GM19239 (cell line): ENCODE measurements around the gene NSL1.

Source experiments
- DNase-seq: peaks from one replicate; pipeline ENCODE4 v3.0.0; 2011; ENCODE audit warnings: low spot score; ENCODE audit not compliant: insufficient read length
- FAIRE-seq: peaks from 2 replicates; lab custom pipeline; 2011; peaks lifted over from hg19 to GRCh38; lab: Jason Lieb, UNC

The NSL1 gene

GRCh38 chr1:212689758-212690529 is 101.6 kb downstream of the NSL1 start:
- no peak for FAIRE-seq

GRCh38 chr1:212689196-212689725 is 102.3 kb downstream of the NSL1 start:
- FAIRE-seq (no peak), DNase-seq (no peak)

More at GRCh38 chr1:212689758-212690529, 101.6 kb downstream of the NSL1 start:
- no peak for DNase-seq

GRCh38 chr1:212688341-212689047 is 103.1 kb downstream of the NSL1 start:
- DNase-seq = no peak
- FAIRE-seq = no peak

GRCh38 chr1:212687811-212688210 is 103.8 kb downstream of the NSL1 start:
- no peak for DNase-seq
- FAIRE-seq = no peak

- FAIRE-seq = no peak
- no peak for DNase-seq
Observed at GRCh38 chr1:212686591-212686990, 105.0 kb downstream of the NSL1 start.

- DNase-seq = no peak
- FAIRE-seq = no peak
Observed at GRCh38 chr1:212686069-212686468, 105.5 kb downstream of the NSL1 start.

GRCh38 chr1:212685429-212685828 is 106.1 kb downstream of the NSL1 start:
- DNase-seq (no peak), FAIRE-seq (no peak)

- no peak for FAIRE-seq
Observed at GRCh38 chr1:212684521-212685090, 107.0 kb downstream of the NSL1 start.

GRCh38 chr1:212684076-212684475 is 107.5 kb downstream of the NSL1 start:
- FAIRE-seq (no peak), DNase-seq (no peak)

More at GRCh38 chr1:212684521-212685090, 107.0 kb downstream of the NSL1 start:
- DNase-seq = no peak

- DNase-seq = peak; percentile 80
Observed at GRCh38 chr1:212683357-212683722, 108.2 kb downstream of the NSL1 start.

GRCh38 chr1:212680680-212681389 is 110.7 kb downstream of the NSL1 start:
- DNase-seq = no peak
- no peak for FAIRE-seq

More at GRCh38 chr1:212683357-212683722, 108.2 kb downstream of the NSL1 start:
- peak; percentile 98 for FAIRE-seq

GRCh38 chr1:212678456-212679410 is 112.8 kb downstream of the NSL1 start:
- no peak for DNase-seq
- peak; percentile 99 for FAIRE-seq

GRCh38 chr1:212677573-212677972 is 114.0 kb downstream of the NSL1 start:
- DNase-seq (no peak), FAIRE-seq (no peak)

GRCh38 chr1:212677136-212677535 is 114.4 kb downstream of the NSL1 start:
- DNase-seq (no peak), FAIRE-seq (peak; percentile 53)
